ENCODE results near the gene FRMPD4.

The FRMPD4 gene

DNA sequence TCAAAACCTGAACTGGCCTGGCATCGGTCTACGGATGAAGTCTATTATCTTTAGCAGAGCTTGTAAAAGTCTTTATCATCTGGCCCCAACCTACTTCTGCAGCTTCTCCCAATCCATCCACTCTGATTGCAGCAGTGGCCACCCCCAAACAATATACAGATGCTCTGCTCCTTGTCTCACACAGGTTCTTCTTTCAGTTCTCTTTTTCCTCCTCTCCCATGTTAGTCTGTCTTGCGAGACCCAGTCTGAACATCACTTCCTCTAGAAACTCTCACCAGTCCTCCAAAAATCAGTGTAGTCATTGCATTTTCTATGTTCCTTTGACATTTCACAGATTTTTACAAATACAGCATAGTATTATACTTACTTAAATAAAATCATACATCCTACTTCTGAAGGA is 163.0 kb downstream of the FRMPD4 start:
- no peak overlapping the region for H3K27ac ChIP-seq
- TF ChIP-seq, protein P1, sequence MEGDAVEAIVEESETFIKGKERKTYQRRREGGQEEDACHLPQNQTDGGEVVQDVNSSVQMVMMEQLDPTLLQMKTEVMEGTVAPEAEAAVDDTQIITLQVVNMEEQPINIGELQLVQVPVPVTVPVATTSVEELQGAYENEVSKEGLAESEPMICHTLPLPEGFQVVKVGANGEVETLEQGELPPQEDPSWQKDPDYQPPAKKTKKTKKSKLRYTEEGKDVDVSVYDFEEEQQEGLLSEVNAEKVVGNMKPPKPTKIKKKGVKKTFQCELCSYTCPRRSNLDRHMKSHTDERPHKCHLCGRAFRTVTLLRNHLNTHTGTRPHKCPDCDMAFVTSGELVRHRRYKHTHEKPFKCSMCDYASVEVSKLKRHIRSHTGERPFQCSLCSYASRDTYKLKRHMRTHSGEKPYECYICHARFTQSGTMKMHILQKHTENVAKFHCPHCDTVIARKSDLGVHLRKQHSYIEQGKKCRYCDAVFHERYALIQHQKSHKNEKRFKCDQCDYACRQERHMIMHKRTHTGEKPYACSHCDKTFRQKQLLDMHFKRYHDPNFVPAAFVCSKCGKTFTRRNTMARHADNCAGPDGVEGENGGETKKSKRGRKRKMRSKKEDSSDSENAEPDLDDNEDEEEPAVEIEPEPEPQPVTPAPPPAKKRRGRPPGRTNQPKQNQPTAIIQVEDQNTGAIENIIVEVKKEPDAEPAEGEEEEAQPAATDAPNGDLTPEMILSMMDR (conservative IDR thresholded peaks at IDR 0.05) = no peak
- no peak for TF ChIP-seq ZFX (IDR thresholded peaks at IDR 0.05)

DNA sequence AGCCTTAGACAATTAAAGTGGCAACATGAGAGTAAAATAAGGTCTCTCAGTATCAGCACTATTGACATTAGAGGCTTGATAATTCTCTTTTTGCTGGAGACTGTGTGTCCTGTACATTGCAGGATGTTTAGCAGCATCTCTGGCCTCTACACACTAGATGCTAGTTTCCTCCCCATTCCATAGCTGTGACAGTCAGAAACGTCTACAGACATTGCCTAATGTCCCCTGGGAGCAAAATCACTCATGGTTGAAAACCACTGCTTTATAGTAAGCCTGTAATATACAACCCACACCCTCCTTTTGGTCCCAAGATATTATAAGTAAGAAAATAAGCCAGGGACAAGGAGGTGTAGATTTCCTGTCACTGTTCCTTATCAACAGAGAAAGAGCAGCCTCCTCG is 166.0 kb downstream of the FRMPD4 start:
- no peak overlapping the region for H3K27ac ChIP-seq
- TF ChIP-seq, protein P1 (conservative IDR thresholded peaks at IDR 0.05) = no peak
- TF ChIP-seq ZFX (IDR thresholded peaks at IDR 0.05) = no peak

DNA sequence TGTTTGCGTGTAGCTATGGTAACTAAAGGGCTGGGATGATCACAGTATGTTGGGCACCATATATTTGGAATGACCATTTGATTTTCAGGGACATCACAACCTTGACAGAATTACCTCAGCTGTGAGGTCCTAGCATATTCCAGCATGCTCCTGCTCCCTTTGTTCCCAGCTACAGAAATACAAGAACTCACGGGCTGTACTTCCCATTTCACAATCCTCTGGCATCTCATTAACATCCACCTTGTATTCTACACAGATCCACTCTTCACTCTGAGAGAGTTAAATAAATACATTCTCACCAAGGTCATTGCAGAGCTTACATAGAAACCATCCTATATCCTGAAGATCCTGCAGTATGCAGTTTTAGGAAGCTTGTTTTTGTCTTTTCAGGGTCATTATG is 169.7 kb downstream of the FRMPD4 start:
- TF ChIP-seq ZFX (IDR thresholded peaks at IDR 0.05) = no peak

DNA sequence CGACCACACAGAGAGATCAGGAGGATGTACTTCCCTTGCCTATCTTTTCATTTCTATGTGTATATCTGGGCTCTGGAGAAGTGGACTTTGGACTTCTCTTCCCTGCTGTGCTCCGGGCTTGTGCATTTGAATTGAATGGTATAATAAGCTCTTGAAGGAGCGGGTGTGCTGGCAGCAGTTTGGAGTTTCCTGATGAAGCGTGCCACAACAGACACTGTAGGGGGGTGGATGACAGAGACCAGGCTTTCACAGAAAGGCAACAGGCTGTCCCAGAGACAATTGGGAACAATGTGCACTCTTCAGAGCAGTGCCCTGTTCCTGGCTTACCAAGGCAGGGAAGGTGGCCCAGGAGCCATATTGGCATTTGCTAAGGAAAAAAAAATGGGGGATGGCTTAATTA is 170.1 kb downstream of the FRMPD4 start:
- TF ChIP-seq, protein P1 (conservative IDR thresholded peaks at IDR 0.05) = no peak
- no peak for TF ChIP-seq ZFX (IDR thresholded peaks at IDR 0.05)
- H3K27ac ChIP-seq = no peak overlapping the region

More for the DNA sequence above, 169.7 kb downstream of the FRMPD4 start:
- no peak overlapping the region for H3K27ac ChIP-seq

DNA sequence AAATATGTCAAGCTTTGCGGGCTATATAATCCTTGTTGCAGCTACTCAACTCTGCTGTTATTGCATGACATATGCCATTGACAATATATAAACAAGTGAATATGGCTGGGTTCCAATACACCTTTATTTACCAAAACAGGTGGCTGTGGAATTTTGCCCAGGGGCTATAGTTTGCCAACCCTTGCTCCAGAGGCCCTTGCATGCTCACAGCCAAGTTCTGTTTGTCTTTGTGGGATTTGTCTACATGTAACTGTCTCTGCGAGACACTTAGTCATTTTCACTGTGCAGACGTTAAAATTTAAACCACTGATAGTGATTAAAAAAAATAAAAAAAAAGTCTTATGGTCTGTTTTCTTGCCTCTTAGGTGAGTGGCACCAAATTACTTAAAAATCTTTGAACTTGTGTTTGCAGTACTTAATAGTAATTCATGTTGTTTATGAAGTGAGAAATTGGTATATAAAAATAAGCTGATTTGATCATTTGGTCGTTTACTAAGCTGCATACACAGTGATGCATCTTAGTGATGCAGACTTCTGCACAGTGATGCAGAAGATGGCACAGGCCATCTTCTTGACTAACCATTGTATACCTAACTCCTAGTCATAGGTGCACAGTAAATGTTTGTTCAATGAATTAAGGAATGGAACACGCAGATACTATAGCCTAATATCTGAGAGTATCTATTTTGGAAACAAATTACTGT is 170.9 kb downstream of the FRMPD4 start:
- no peak for TF ChIP-seq ZFX (IDR thresholded peaks at IDR 0.05)
- TF ChIP-seq, protein P1 (conservative IDR thresholded peaks at IDR 0.05) = no peak
- H3K27ac ChIP-seq = no peak overlapping the region

DNA sequence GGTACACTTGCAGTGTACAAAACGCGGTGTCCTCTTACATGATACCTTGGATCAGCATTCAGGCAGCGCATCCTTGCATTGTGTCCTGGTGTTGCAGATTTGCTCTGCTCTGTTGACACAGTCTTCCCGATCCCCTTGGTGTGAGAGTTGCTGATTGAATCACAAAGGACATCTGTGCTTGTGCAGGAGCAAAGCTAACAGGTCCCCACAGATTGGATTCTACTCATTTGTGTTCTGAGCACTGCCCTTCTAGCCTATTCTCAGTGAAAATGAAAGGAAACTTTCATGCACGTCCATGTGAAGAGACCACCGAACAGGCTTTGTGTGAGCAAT is 171.4 kb downstream of the FRMPD4 start:
- no peak overlapping the region for H3K27ac ChIP-seq
- TF ChIP-seq, protein P1 (conservative IDR thresholded peaks at IDR 0.05) = no peak
- no peak for TF ChIP-seq ZFX (IDR thresholded peaks at IDR 0.05)

DNA sequence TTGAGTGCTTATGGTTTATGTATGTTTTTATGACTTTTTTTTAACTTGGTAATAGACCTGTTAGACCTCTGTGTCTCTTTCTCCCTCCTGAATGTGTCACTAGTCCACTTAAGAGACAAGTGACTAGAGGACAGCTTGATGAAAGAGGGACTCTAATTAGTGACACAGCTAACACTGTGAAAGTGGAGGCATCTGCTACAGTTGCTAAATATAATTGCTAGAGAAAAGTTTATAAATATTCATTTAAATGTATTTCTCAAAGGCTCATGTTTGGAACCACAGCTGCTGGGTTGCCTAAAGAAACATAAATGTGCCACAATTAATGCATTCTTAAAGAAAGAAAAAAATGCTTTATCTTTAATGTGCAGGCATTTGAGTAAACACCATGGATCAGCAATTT is 176.4 kb downstream of the FRMPD4 start:
- no peak overlapping the region for H3K27ac ChIP-seq
- TF ChIP-seq, protein P1 (conservative IDR thresholded peaks at IDR 0.05) = no peak
- TF ChIP-seq ZFX (IDR thresholded peaks at IDR 0.05) = no peak

DNA sequence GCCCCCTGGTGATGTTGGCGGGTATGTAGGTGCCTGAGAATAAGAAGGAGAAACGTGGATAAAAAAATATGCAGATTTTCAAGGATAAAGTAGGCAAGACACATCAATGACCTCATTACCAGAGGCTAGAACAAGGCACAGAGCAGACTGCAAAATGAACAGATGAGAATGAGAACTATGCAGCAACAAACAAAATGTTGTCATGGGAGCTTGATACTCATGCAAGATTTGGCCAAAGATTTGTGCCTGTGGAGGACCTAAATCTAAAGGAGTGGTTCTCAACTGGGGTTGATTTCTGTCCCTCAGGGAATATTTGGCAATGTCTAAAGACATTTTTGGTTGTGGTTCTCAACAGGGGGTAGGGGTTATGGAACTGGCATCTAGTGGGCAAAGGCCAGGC is 177.3 kb downstream of the FRMPD4 start:
- no peak overlapping the region for H3K27ac ChIP-seq
- TF ChIP-seq, protein P1 (conservative IDR thresholded peaks at IDR 0.05) = no peak
- TF ChIP-seq ZFX (IDR thresholded peaks at IDR 0.05) = no peak
